ENCODE measurements around the gene CCT5. TPM values are rescaled to one million over a fixed set of nuclear protein-coding genes. Genes with fewer than 3 reads are reported as not detected.
"Not testable (repeated sequence)": the region's sequence is repeated elsewhere in the genome, so short reads cannot be mapped to it uniquely, and the experiment has no call there.

The CCT5 gene
- polyA plus RNA-seq, 1 donor: 152 TPM

- not testable (repeated sequence) for DNase-seq
Measured at GRCh38 chr5:10247217-10247616, 2.9 kb upstream of the CCT5 start.

GRCh38 chr5:10248378-10249260 lies 1.5 kb upstream of the CCT5 start:
- DNase-seq: no peak

- no peak for DNase-seq
Measured at GRCh38 chr5:10250806-10251276, 761 bp downstream of the CCT5 start.

- no peak for DNase-seq
Measured at GRCh38 chr5:10251405-10251804, 1.3 kb downstream of the CCT5 start.

DNA sequence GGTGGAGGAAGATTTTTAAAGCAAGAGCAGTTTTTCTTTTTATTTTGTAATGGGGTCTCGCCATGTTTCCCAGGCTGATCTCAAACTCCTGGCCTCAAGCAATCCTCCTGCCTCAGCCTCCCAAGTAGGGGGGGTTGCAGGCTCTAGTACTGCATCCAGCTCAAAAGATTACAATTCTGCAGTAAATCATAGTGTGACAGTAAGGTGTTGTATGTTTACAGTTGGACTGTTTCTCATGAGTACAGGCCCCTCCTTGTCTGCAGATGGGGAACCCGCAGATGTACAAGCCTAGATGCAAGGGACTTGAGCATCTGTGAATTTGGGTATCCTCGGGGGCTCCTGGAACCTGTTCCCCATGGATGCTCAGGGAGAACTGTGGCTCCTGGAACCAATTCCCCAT lies 3.3 kb downstream of the CCT5 start:
- no peak for DNase-seq

- no peak for DNase-seq
Measured at GRCh38 chr5:10254686-10255085, 4.6 kb downstream of the CCT5 start.

GRCh38 chr5:10257870-10258269 lies 7.8 kb downstream of the CCT5 start:
- DNase-seq: no peak

- no peak for DNase-seq
Measured at GRCh38 chr5:10259899-10260298, 9.8 kb downstream of the CCT5 start.

GRCh38 chr5:10261065-10261464 lies 11.0 kb downstream of the CCT5 start:
- no peak for DNase-seq

GRCh38 chr5:10262121-10262774 lies 12.2 kb downstream of the CCT5 start:
- no peak for DNase-seq

DNA sequence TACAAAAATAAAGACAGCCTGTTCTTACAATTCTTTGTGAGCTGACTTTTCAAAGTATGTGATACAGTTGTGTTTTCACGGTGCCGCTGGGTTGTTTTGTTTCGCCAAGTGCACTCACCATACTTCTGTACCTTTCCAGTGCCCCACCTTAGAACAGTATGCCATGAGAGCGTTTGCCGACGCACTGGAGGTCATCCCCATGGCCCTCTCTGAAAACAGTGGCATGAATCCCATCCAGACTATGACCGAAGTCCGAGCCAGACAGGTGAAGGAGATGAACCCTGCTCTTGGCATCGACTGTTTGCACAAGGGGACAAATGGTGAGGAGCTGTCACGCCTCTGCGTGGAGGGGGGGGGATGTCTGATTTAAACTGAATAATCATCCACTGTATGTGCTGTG lies 12.9 kb downstream of the CCT5 start:
- no peak for DNase-seq

DNA sequence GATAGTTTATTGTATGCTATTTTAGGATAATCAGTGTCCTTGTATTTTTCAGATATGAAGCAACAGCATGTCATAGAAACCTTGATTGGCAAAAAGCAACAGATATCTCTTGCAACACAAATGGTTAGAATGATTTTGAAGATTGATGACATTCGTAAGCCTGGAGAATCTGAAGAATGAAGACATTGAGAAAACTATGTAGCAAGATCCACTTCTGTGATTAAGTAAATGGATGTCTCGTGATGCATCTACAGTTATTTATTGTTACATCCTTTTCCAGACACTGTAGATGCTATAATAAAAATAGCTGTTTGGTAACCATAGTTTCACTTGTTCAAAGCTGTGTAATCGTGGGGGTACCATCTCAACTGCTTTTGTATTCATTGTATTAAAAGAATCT lies 14.5 kb downstream of the CCT5 start:
- no peak for DNase-seq

DNA sequence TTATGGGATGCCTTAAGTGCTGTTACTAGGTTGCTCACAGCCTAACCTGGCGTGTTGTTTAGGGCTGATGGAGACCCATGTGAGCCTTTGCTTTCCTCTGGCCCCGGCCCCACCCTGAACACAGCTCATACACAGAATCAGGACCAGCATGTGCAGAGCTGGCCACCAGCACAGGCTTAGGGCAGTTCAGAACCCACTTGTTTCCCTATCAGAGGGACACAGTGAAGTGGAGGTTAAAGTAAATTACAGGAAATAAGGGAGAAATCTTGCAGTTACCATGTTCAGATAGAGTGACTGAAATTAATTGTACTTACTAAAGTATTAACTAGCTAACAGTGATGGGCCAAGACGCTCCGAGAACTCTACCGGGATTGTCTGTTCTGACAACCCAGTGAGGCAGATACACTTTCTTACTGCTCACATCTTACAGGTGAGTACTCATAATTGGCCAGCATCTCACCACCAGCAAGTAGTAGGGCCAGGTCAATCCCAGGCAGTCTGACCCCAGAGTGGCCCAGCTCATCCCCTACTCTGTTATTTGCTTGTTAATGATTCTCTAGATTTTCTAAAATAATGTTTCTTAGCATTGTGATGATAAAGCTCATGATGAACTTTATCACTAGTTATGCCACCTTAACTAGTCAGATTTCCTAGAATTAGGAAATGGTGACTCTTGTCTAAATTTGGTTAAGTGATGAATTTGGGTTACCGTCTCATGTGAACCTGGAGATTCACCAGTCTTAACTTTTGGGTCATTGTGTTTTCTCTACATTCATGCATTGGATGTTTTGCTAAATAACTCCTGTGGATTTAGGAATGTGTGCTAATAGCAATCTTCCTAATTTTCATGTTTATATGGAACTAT lies 15.4 kb downstream of the CCT5 start:
- no peak for DNase-seq

DNA sequence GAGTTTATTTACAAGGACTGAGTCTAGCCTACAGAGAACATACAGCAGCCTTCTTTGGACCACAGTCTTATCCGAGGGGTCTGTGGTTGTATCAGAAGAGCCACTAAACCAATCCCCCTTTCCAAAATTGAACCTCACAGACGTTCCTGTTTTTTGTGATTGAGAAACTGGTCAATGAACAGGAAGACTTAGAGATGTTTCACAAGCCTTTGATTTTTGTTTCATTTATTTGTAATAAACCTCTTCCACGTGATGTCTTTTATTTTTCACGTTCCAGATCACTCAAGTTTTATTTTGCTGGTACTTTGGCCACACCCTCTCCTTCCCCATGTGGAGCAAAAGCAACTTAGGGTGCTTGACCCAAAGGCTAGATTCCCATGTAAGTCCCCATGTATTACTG lies 16.1 kb downstream of the CCT5 start:
- no peak for DNase-seq

- no peak for DNase-seq
Measured at GRCh38 chr5:10266839-10267238, 16.8 kb downstream of the CCT5 start.

DNA sequence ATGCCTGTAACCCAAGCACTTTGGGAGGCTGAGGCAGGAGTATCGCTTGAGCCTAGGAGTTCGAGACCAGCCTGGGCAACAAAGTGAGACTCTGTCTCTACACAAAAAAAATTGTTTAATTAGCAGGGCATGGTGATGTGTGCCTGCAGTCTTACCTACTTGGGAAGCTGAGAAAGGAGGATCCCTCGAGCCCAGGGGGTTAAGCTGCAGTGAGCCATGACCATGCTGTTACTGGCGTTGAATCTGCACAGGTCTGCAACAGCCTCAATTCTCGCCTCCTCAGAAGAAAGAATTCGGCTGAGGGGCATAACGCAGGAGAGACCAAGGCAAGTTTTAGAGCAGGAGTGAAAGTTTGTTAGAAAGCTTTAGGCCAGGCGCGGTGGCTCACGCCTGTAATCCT lies 18.0 kb downstream of the CCT5 start:
- no peak for DNase-seq

- no peak for DNase-seq
Measured at GRCh38 chr5:10272053-10272874, 22.2 kb downstream of the CCT5 start.

DNA sequence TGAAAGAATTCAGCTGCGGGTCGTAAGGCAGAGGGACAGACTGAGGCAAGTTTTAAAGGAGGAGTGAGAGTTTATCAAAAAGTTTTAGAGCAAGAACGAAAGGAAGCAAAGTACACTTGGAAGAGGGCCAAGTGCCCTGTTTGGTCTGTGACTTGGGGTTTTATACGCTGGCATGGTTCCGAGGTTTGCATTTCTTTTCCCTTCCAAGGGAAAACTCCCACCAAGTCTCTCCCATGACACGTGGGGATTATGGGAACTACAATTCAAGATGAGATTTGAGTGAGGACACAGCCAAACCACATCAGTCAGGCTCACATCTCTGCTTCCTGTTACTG lies 22.8 kb downstream of the CCT5 start:
- not testable (repeated sequence) for DNase-seq

DNA sequence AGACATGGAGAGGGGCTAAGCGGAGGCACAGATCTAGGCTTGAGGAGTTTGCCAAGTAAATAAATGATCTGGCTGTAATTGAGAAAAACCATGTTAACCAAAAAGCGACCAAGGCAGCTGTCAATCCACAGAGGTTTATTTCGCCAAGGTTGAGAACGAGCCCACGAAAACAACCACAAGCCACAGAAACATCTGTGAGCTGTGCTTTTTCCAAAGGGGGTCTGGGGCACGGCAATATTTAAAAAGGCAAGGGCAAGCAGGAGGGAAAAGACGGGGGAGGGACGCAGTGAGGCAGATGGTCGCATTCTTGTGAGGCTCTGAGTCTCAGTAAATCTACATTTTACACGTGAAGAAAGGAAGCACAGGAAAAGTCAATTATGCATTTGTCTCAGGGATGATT lies 25.4 kb downstream of the CCT5 start:
- no peak for DNase-seq

GRCh38 chr5:10275991-10276390 lies 25.9 kb downstream of the CCT5 start:
- DNase-seq: no peak

- no peak for DNase-seq
Measured at GRCh38 chr5:10276691-10277090, 26.6 kb downstream of the CCT5 start.
